K562 (cell line): ENCODE data around the gene NANS. TPM values are rescaled to one million over a fixed set of nuclear protein-coding genes. Genes with fewer than 3 reads are reported as not detected.

ENCODE experiments used
- polyA plus RNA-seq, 8 experiments: library from polyadenylated mRNA; depleted of rRNA in 4 of 8; stranded (reverse) in 5 of 8; unstranded in 3 of 8; fragments of >200 nt; fragmentation: Nextera tagmentation in 2 of 8; fragmentation: Illumina TruSeq in 1 of 8; extraction: Ambion mirVana in 2 of 8; extraction: Trizol in 1 of 8; gene quantifications; 2 replicates each; pipeline versions ENCODE4 v1.2.1 to v1.2.3, GENCODE V29; 2011 to 2014; ENCODE audit warnings: inconsistent platforms in 1 of 8, missing spikeins in 1 of 8
- small RNA-seq: library from RNA; depleted of rRNA; stranded (forward); fragments of <200 nt; gene quantifications from one replicate; pipeline ENCODE3, GENCODE V24; 2014
- total RNA-seq, 7 experiments: library from RNA; depleted of rRNA in 6 of 7; stranded (reverse); fragments of >200 nt in 6 of 7; fragmentation: Illumina TruSeq in 2 of 7; extraction: Trizol in 2 of 7; gene quantifications; 2 replicates each; pipeline versions ENCODE4 v1.2.1 to v1.2.3, GENCODE V29; 2011 to 2021; ENCODE audit warnings: low replicate concordance in 1 of 7

The NANS gene
- total and polyA plus RNA-seq, 9 of the 15 experiments (the other 6 are each of a cell fraction or from before 2014, with no cell fraction given) = 37.1 to 181 (median 137) TPM

Small RNAs within 50 kb of the gene (small RNA-seq; reads per million reads assigned to genes)
- not detected for gene RF00017
- not detected for gene RNU6-918P

Other genes starting within 250 kb of the NANS start
- gene FOXE1, start 203.5 kb upstream of the NANS start, total RNA-seq (2014; rRNA removed) = not detected in 2 replicates
- gene FOXE1, start 203.5 kb upstream of the NANS start, total RNA-seq (2014; rRNA removed; fragmentation: Illumina TruSeq; extraction: Trizol) = not detected in 2 replicates
- not detected in 2 replicates for gene FOXE1, start 203.5 kb upstream of the NANS start, total RNA-seq (2015; rRNA removed; fragmentation: Illumina TruSeq; extraction: Trizol)
- gene FOXE1, start 203.5 kb upstream of the NANS start, total RNA-seq (2021) = not detected in 2 replicates
- not detected in 2 replicates for gene FOXE1, start 203.5 kb upstream of the NANS start, polyA plus RNA-seq (2011; rRNA removed)
- gene FOXE1, start 203.5 kb upstream of the NANS start, polyA plus RNA-seq (2014; fragmentation: Illumina TruSeq; extraction: Trizol) = not detected in 2 replicates
- gene FOXE1, start 203.5 kb upstream of the NANS start, polyA plus RNA-seq (2014; fragmentation: Nextera tagmentation; extraction: Ambion mirVana) = not detected
- not detected in 2 replicates for gene FOXE1, start 203.5 kb upstream of the NANS start, polyA plus RNA-seq (2014; rRNA removed)
- gene TRMO, start 134.2 kb upstream of the NANS start, total RNA-seq (2014; rRNA removed) = 16.2 and 16.7 TPM in 2 replicates
- gene TRMO, start 134.2 kb upstream of the NANS start, total RNA-seq (2014; rRNA removed; fragmentation: Illumina TruSeq; extraction: Trizol) = 16.2 and 18.4 TPM in 2 replicates
- gene TRMO, start 134.2 kb upstream of the NANS start, total RNA-seq (2015; rRNA removed; fragmentation: Illumina TruSeq; extraction: Trizol) = 22.4 and 22.9 TPM in 2 replicates
- 12.2 and 12.5 TPM in 2 replicates for gene TRMO, start 134.2 kb upstream of the NANS start, total RNA-seq (2021)
- gene TRMO, start 134.2 kb upstream of the NANS start, polyA plus RNA-seq (2011; rRNA removed) = 14.2 and 16.3 TPM in 2 replicates
- 17.2 and 20.0 TPM in 2 replicates for gene TRMO, start 134.2 kb upstream of the NANS start, polyA plus RNA-seq (2014; fragmentation: Illumina TruSeq; extraction: Trizol)
- gene TRMO, start 134.2 kb upstream of the NANS start, polyA plus RNA-seq (2014; fragmentation: Nextera tagmentation; extraction: Ambion mirVana) = 10 to 100 TPM in 1 of 2 experiments, 1 to 10 TPM in 1; 5.6 to 12.8 TPM
- 17.2 and 18.4 TPM in 2 replicates for gene TRMO, start 134.2 kb upstream of the NANS start, polyA plus RNA-seq (2014; rRNA removed)
- 107 and 116 TPM in 2 replicates for gene HEMGN, start 118.6 kb upstream of the NANS start, total RNA-seq (2014; rRNA removed)
- 182 and 209 TPM in 2 replicates for gene HEMGN, start 118.6 kb upstream of the NANS start, total RNA-seq (2014; rRNA removed; fragmentation: Illumina TruSeq; extraction: Trizol)
- 54.3 and 56.3 TPM in 2 replicates for gene HEMGN, start 118.6 kb upstream of the NANS start, total RNA-seq (2015; rRNA removed; fragmentation: Illumina TruSeq; extraction: Trizol)
- gene HEMGN, start 118.6 kb upstream of the NANS start, total RNA-seq (2021) = 101 and 104 TPM in 2 replicates
- gene HEMGN, start 118.6 kb upstream of the NANS start, polyA plus RNA-seq (2011; rRNA removed) = 104 and 197 TPM in 2 replicates
- 183 and 258 TPM in 2 replicates for gene HEMGN, start 118.6 kb upstream of the NANS start, polyA plus RNA-seq (2014; fragmentation: Illumina TruSeq; extraction: Trizol)
- gene HEMGN, start 118.6 kb upstream of the NANS start, polyA plus RNA-seq (2014; fragmentation: Nextera tagmentation; extraction: Ambion mirVana) = 100 to 1,000 TPM; 110 to 156 TPM
- 124 and 137 TPM in 2 replicates for gene HEMGN, start 118.6 kb upstream of the NANS start, polyA plus RNA-seq (2014; rRNA removed)
- 90.3 and 90.7 TPM in 2 replicates for gene ANP32B, start 73.4 kb upstream of the NANS start, total RNA-seq (2014; rRNA removed)
- 80.3 and 96.1 TPM in 2 replicates for gene ANP32B, start 73.4 kb upstream of the NANS start, total RNA-seq (2014; rRNA removed; fragmentation: Illumina TruSeq; extraction: Trizol)
- 68.9 and 78.4 TPM in 2 replicates for gene ANP32B, start 73.4 kb upstream of the NANS start, total RNA-seq (2015; rRNA removed; fragmentation: Illumina TruSeq; extraction: Trizol)
- gene ANP32B, start 73.4 kb upstream of the NANS start, total RNA-seq (2021) = 384 and 454 TPM in 2 replicates
- gene ANP32B, start 73.4 kb upstream of the NANS start, polyA plus RNA-seq (2011; rRNA removed) = 135 and 147 TPM in 2 replicates
- gene ANP32B, start 73.4 kb upstream of the NANS start, polyA plus RNA-seq (2014; fragmentation: Illumina TruSeq; extraction: Trizol) = 711 and 815 TPM in 2 replicates
- gene ANP32B, start 73.4 kb upstream of the NANS start, polyA plus RNA-seq (2014; fragmentation: Nextera tagmentation; extraction: Ambion mirVana) = 100 to 1,000 TPM in 1 of 2 experiments, 10 to 100 TPM in 1; 87.2 to 141 TPM
- 331 and 380 TPM in 2 replicates for gene ANP32B, start 73.4 kb upstream of the NANS start, polyA plus RNA-seq (2014; rRNA removed)
- 17.9 and 24.7 TPM in 2 replicates for gene TRIM14, start 62.5 kb downstream of the NANS start, total RNA-seq (2014; rRNA removed)
- 17.0 and 17.5 TPM in 2 replicates for gene TRIM14, start 62.5 kb downstream of the NANS start, total RNA-seq (2014; rRNA removed; fragmentation: Illumina TruSeq; extraction: Trizol)
- 12.2 and 13.3 TPM in 2 replicates for gene TRIM14, start 62.5 kb downstream of the NANS start, total RNA-seq (2015; rRNA removed; fragmentation: Illumina TruSeq; extraction: Trizol)
- gene TRIM14, start 62.5 kb downstream of the NANS start, total RNA-seq (2021) = 41.0 and 48.5 TPM in 2 replicates
- gene TRIM14, start 62.5 kb downstream of the NANS start, polyA plus RNA-seq (2011; rRNA removed) = 19.1 and 24.8 TPM in 2 replicates
- 34.1 and 40.0 TPM in 2 replicates for gene TRIM14, start 62.5 kb downstream of the NANS start, polyA plus RNA-seq (2014; fragmentation: Illumina TruSeq; extraction: Trizol)
- 1 to 10 TPM; 7.6 to 8.3 TPM for gene TRIM14, start 62.5 kb downstream of the NANS start, polyA plus RNA-seq (2014; fragmentation: Nextera tagmentation; extraction: Ambion mirVana)
- gene TRIM14, start 62.5 kb downstream of the NANS start, polyA plus RNA-seq (2014; rRNA removed) = 30.1 and 32.7 TPM in 2 replicates
- gene CORO2A, start 135.9 kb downstream of the NANS start, total RNA-seq (2014; rRNA removed) = 13.4 and 20.8 TPM in 2 replicates
- 17.5 and 20.0 TPM in 2 replicates for gene CORO2A, start 135.9 kb downstream of the NANS start, total RNA-seq (2014; rRNA removed; fragmentation: Illumina TruSeq; extraction: Trizol)
- 16.3 and 16.5 TPM in 2 replicates for gene CORO2A, start 135.9 kb downstream of the NANS start, total RNA-seq (2015; rRNA removed; fragmentation: Illumina TruSeq; extraction: Trizol)
- 21.1 and 21.3 TPM in 2 replicates for gene CORO2A, start 135.9 kb downstream of the NANS start, total RNA-seq (2021)
- 13.2 and 18.7 TPM in 2 replicates for gene CORO2A, start 135.9 kb downstream of the NANS start, polyA plus RNA-seq (2011; rRNA removed)
- gene CORO2A, start 135.9 kb downstream of the NANS start, polyA plus RNA-seq (2014; fragmentation: Illumina TruSeq; extraction: Trizol) = 23.5 and 26.6 TPM in 2 replicates
- gene CORO2A, start 135.9 kb downstream of the NANS start, polyA plus RNA-seq (2014; fragmentation: Nextera tagmentation; extraction: Ambion mirVana) = 10 to 100 TPM in 1 of 2 experiments, 1 to 10 TPM in 1; 9.5 to 12.2 TPM
- gene CORO2A, start 135.9 kb downstream of the NANS start, polyA plus RNA-seq (2014; rRNA removed) = 18.0 and 20.3 TPM in 2 replicates
- 5.3 and 6.1 TPM in 2 replicates for gene TBC1D2, start 198.9 kb downstream of the NANS start, total RNA-seq (2014; rRNA removed)
- gene TBC1D2, start 198.9 kb downstream of the NANS start, total RNA-seq (2014; rRNA removed; fragmentation: Illumina TruSeq; extraction: Trizol) = 1.4 and 1.8 TPM in 2 replicates
- gene TBC1D2, start 198.9 kb downstream of the NANS start, total RNA-seq (2015; rRNA removed; fragmentation: Illumina TruSeq; extraction: Trizol) = 3.2 and 3.8 TPM in 2 replicates
- gene TBC1D2, start 198.9 kb downstream of the NANS start, total RNA-seq (2021) = 6.1 and 7.0 TPM in 2 replicates
- gene TBC1D2, start 198.9 kb downstream of the NANS start, polyA plus RNA-seq (2011; rRNA removed) = 2.5 and 3.5 TPM in 2 replicates
- gene TBC1D2, start 198.9 kb downstream of the NANS start, polyA plus RNA-seq (2014; fragmentation: Illumina TruSeq; extraction: Trizol) = 2.2 and 3.9 TPM in 2 replicates
- under 1 TPM; 0.10 to 0.21 TPM for gene TBC1D2, start 198.9 kb downstream of the NANS start, polyA plus RNA-seq (2014; fragmentation: Nextera tagmentation; extraction: Ambion mirVana)
- 5.2 and 5.4 TPM in 2 replicates for gene TBC1D2, start 198.9 kb downstream of the NANS start, polyA plus RNA-seq (2014; rRNA removed)